SU-DHL-6 (cell line): Measurements from ENCODE around the gene SPACA5.

ENCODE experiments used
- H2AFZ ChIP-seq: fragments of 200-600 bp; sonication (generic); 2 replicates; pipeline ENCODE4 v1.6.1; 2014; ENCODE audit warnings: low read depth, mild to moderate bottlenecking, moderate library complexity, mixed read lengths, antibody characterized with exemption, low read length; ENCODE audit not compliant: severe bottlenecking
- H3F3A ChIP-seq: fragments of 200-600 bp; shearing (Covaris generic); 2 replicates; pipeline ENCODE4 v1.6.0; 2016; ENCODE audit warnings: antibody characterized with exemption, mild to moderate bottlenecking; ENCODE audit not compliant: insufficient read depth
- H3K27ac ChIP-seq: fragments of 200-600 bp; sonication (generic); 2 replicates; pipeline ENCODE4 v1.5.1; 2016; ENCODE audit warnings: low read depth, mild to moderate bottlenecking, low read length, moderate library complexity, mixed read lengths
- H3K27me3 ChIP-seq: fragments of 200-600 bp; sonication (generic), shearing (Covaris generic); 2 replicates; pipeline ENCODE4 v1.6.0; 2014; ENCODE audit warnings: mild to moderate bottlenecking, low read length
- H3K36me3 ChIP-seq: fragments of 200-600 bp; sonication (generic); 2 replicates; pipeline ENCODE4 v1.6.1; 2014; ENCODE audit warnings: mild to moderate bottlenecking, low read length, mixed read lengths
- H3K4me2 ChIP-seq: fragments of 300-600, 200-600 bp; shearing (Covaris generic), sonication (generic); 2 replicates; pipeline ENCODE4 v1.6.0; 2014; ENCODE audit warnings: low read length, low read depth, mild to moderate bottlenecking; ENCODE audit not compliant: poor library complexity, severe bottlenecking
- H3K4me3 ChIP-seq: fragments of 200-600 bp; sonication (generic); 2 replicates; pipeline ENCODE4 v1.5.1; 2014; ENCODE audit warnings: antibody characterized with exemption, low read length, mild to moderate bottlenecking, mixed read lengths; ENCODE audit not compliant: insufficient read depth, poor library complexity, severe bottlenecking
- H3K79me2 ChIP-seq: fragments of 200-600 bp; sonication (generic); 2 replicates; pipeline ENCODE4 v1.6.1; 2014; ENCODE audit warnings: mild to moderate bottlenecking, low read length, moderate library complexity; ENCODE audit not compliant: insufficient read depth
- H3K9ac ChIP-seq: fragments of 200-600 bp; sonication (generic); 2 replicates; pipeline ENCODE4 v1.7.0; 2014; ENCODE audit warnings: mild to moderate bottlenecking, low read length
- H3K9me2 ChIP-seq: fragments of 200-600 bp; sonication (generic); replicated peaks from 2 replicates; pipeline ENCODE4 v1.6.1; 2014; ENCODE audit warnings: low read length; ENCODE audit not compliant: insufficient read depth
- H3K9me3 ChIP-seq: fragments of 200-600 bp; sonication (generic); 2 replicates; pipeline ENCODE4 v1.6.1; 2014; ENCODE audit warnings: low read length, mixed read lengths; ENCODE audit not compliant: insufficient read depth
- H4K20me1 ChIP-seq: fragments of 200-600 bp; sonication (generic); 2 replicates; pipeline ENCODE4 v1.6.1; 2014; ENCODE audit warnings: low read depth, mild to moderate bottlenecking, antibody characterized with exemption, low read length, moderate library complexity, mixed read lengths
- CTCF ChIP-seq: fragments of 200-600 bp; sonication (generic); IDR thresholded peaks from one replicate; pipeline ENCODE4 v1.5.1; 2017; ENCODE audit warnings: antibody characterized with exemption, mild to moderate bottlenecking, low read length, moderate library complexity; ENCODE audit not compliant: insufficient read depth, poor library complexity, severe bottlenecking
- EZH2phosphoT487 ChIP-seq: fragments of 200-600 bp; sonication (generic), shearing (Covaris generic); conservative IDR thresholded peaks from 2 replicates; pipeline ENCODE4 v1.6.1; 2018; ENCODE audit warnings: mild to moderate bottlenecking, antibody characterized with exemption, low read length, moderate library complexity, mixed read lengths

SPACA5 gene

GRCh38 chrX:48046846-48047245 lies 40.1 kb downstream of the SPACA5 start:
- Histone ChIP-seq H2AFZ (no peak overlapping the region), H3K9me3 (no peaks in the 10 kb centered on the region), H3K9me2 (no peaks in the 10 kb centered on the region), H3K27me3 (no peaks in the 10 kb centered on the region), H4K20me1 (no peaks in the 10 kb centered on the region), H3K27ac (no peak overlapping the region), H3K4me2 (no peak overlapping the region), H3K9ac (no peak overlapping the region), H3K36me3 (no peaks in the 10 kb centered on the region), H3K79me2 (no peaks in the 10 kb centered on the region), H3F3A (no peaks in the 10 kb centered on the region), H3K4me3 (no peak overlapping the region)
- no peak for TF ChIP-seq EZH2phosphoT487
- TF ChIP-seq CTCF, result no peak

GRCh38 chrX:48058621-48059295 lies 52.0 kb downstream of the SPACA5 start:
- no peaks in the 10 kb centered on the region; the same call in 1 of the 2 replicates for H3K36me3 ChIP-seq
- H3K9me3 ChIP-seq, result peaks cover 8% of the 10 kb centered on the region; the same call in 1 of the 2 replicates
- H3K4me2 ChIP-seq, result no peak overlapping the region
- H4K20me1 ChIP-seq, result no peaks in the 10 kb centered on the region
- no peak overlapping the region for H3K9ac ChIP-seq
- H3K4me3 ChIP-seq, result no peak overlapping the region
- no peaks in the 10 kb centered on the region for H3K79me2 ChIP-seq
- TF ChIP-seq EZH2phosphoT487 (no peak), CTCF (no peak)
- no peaks in the 10 kb centered on the region for H3K9me2 ChIP-seq
- H3F3A ChIP-seq, result no peaks in the 10 kb centered on the region
- no peaks in the 10 kb centered on the region for H3K27me3 ChIP-seq
- no peak overlapping the region for H2AFZ ChIP-seq
- H3K27ac ChIP-seq, result no peak overlapping the region

- Histone ChIP-seq H4K20me1 (no peaks in the 10 kb centered on the region), H3K27ac (no peak overlapping the region), H3K9me3 (peaks cover 8% of the 10 kb centered on the region; the same call in 1 of the 2 replicates), H2AFZ (no peak overlapping the region), H3K4me2 (no peak overlapping the region), H3K4me3 (no peak overlapping the region), H3K79me2 (no peaks in the 10 kb centered on the region), H3K27me3 (no peaks in the 10 kb centered on the region), H3F3A (no peaks in the 10 kb centered on the region), H3K36me3 (no peaks in the 10 kb centered on the region; the same call in 1 of the 2 replicates), H3K9me2 (no peaks in the 10 kb centered on the region), H3K9ac (no peak overlapping the region)
- TF ChIP-seq CTCF (no peak), EZH2phosphoT487 (no peak)
These were observed 52.5 kb downstream of the SPACA5 start for GRCh38 chrX:48059296-48059639.
